GM12878 (cell line): ENCODE results near the gene UBR2. TPM values are rescaled to one million over a fixed set of nuclear protein-coding genes. Genes with fewer than 3 reads are reported as not detected.

Experiments
- ATAC-seq: fragments of 200-7000 bp; cut with Tn5 transposase; 3 replicates; pipeline ENCODE4 v1.9.1; 2020; ENCODE audit warnings: mild to moderate bottlenecking, moderate library complexity
- BruUV-seq: library from RNA; stranded (reverse); fragments of 400-500 nt; replicated peaks from 2 replicates; lab custom pipeline; 2021; lab: Mats Ljungman, UMichigan
- CTCF ChIA-PET: fragments of 300-600 bp; sonication (Branson Sonifier 250); formaldehyde crosslinking; extraction: SDS; loops from one replicate; lab custom pipeline; 2021; ENCODE audit warnings: inconsistent platforms; lab: Yijun Ruan, JAX
- POLR2A ChIA-PET: fragments of 350-600 bp; formaldehyde crosslinking; extraction: SDS; loops from one replicate; lab custom pipeline; 2021; ENCODE audit warnings: inconsistent platforms; lab: Charles Lee
- RAD21 ChIA-PET: fragments of 300-600 bp; sonication (Branson Sonifier 250); formaldehyde crosslinking; loops from one replicate; lab custom pipeline; 2023; ENCODE audit warnings: antibody characterized with exemption; ENCODE audit not compliant: unreplicated experiment; lab: Charles Lee
- SMC1A ChIA-PET: fragments of 300-600 bp; sonication (Branson Sonifier 250); formaldehyde crosslinking; loops from one replicate; lab custom pipeline; 2023; ENCODE audit not compliant: unreplicated experiment, uncharacterized antibody; lab: Charles Lee
- DNase-seq: peaks from one replicate; pipeline ENCODE4 v3.0.0-alpha.2; 2011; ENCODE audit warnings: low read depth, low spot score
- FAIRE-seq: peaks from 3 replicates; lab custom pipeline; 2011; peaks lifted over from hg19 to GRCh38; lab: Jason Lieb, UNC
- H2AFZ ChIP-seq: 2 replicates; pipeline ENCODE4 v1.6.0; 2011; ENCODE audit warnings: low read depth, low read length, control low read depth; ENCODE audit not compliant: control insufficient read depth
- H3K27ac ChIP-seq: 2 replicates; pipeline ENCODE4 v1.5.1; 2011; ENCODE audit warnings: control low read depth; ENCODE audit not compliant: control insufficient read depth, insufficient read depth
- H3K27me3 ChIP-seq, 2 experiments: replicated peaks in 1 of 2; 2 replicates each; pipeline versions ENCODE4 v1.6.0 to v1.6.1; 2011; ENCODE audit warnings: low read length in 1 of 2; ENCODE audit not compliant: control insufficient read depth in 2 of 2, insufficient read depth in 2 of 2
- H3K36me3 ChIP-seq, 2 experiments: 2 replicates each; pipeline ENCODE4 v1.5.1; 2011; ENCODE audit warnings: low read length in 1 of 2; ENCODE audit not compliant: control insufficient read depth in 2 of 2, insufficient read depth in 2 of 2
- H3K4me1 ChIP-seq: 2 replicates; pipeline ENCODE4 v1.6.1; 2011; ENCODE audit warnings: mild to moderate bottlenecking, low read length, moderate library complexity, mixed read lengths; ENCODE audit not compliant: control insufficient read depth, insufficient read depth
- H3K4me2 ChIP-seq: 2 replicates; pipeline ENCODE4 v1.6.0; 2011; ENCODE audit warnings: control low read depth; ENCODE audit not compliant: control insufficient read depth, insufficient read depth
- H3K4me3 ChIP-seq: fragments of 200-600 bp; sonication (generic); 2 replicates; pipeline ENCODE4 v1.5.1; 2016
- H3K79me2 ChIP-seq: 2 replicates; pipeline ENCODE4 v1.6.0; 2011; ENCODE audit warnings: low read length; ENCODE audit not compliant: control insufficient read depth, insufficient read depth
- H3K9ac ChIP-seq: 2 replicates; pipeline ENCODE4 v1.8.0; 2011; ENCODE audit warnings: low read length, control low read depth, mixed read lengths; ENCODE audit not compliant: control insufficient read depth, insufficient read depth
- H3K9me3 ChIP-seq: replicated peaks from 3 replicates; pipeline ENCODE4 v1.5.1; 2011; ENCODE audit warnings: mild to moderate bottlenecking, low read length; ENCODE audit not compliant: control insufficient read depth, insufficient read depth
- H4K20me1 ChIP-seq: 2 replicates; pipeline ENCODE4 v1.6.0; 2011; ENCODE audit not compliant: control insufficient read depth, insufficient read depth
- BACH1 ChIP-seq: fragments of 450-650 bp; IDR thresholded peaks from 2 replicates; pipeline ENCODE4 v1.6.1; 2017; ENCODE audit warnings: mild to moderate bottlenecking, borderline replicate concordance
- BMI1 ChIP-seq: fragments of 450-650 bp; IDR thresholded peaks from 2 replicates; pipeline ENCODE4 v1.6.1; 2016; ENCODE audit warnings: mild to moderate bottlenecking, moderate library complexity, borderline replicate concordance
- DPF2 ChIP-seq: fragments of 450-650 bp; IDR thresholded peaks from 2 replicates; pipeline ENCODE4 v1.6.1; 2017; ENCODE audit warnings: mild to moderate bottlenecking
- KDM1A ChIP-seq: fragments of 200-600 bp; sonication (generic); IDR thresholded peaks from 2 replicates; pipeline ENCODE4 v1.6.1; 2016; ENCODE audit warnings: borderline replicate concordance
- NRF1 ChIP-seq: conservative IDR thresholded peaks from 2 replicates; pipeline ENCODE4 v1.6.1; 2011; ENCODE audit warnings: mild to moderate bottlenecking, low read depth, low read length, improper control_type of control experiment
- POU2F2 ChIP-seq: IDR thresholded peaks from 3 replicates; pipeline ENCODE4 v1.6.1; 2011; ENCODE audit warnings: low read depth, mild to moderate bottlenecking, low read length, borderline replicate concordance
- SPI1 ChIP-seq: IDR thresholded peaks from 2 replicates; pipeline ENCODE4 v1.6.1; 2011; ENCODE audit warnings: low read depth, mild to moderate bottlenecking, low read length, moderate library complexity, borderline replicate concordance; ENCODE audit not compliant: insufficient read depth
- STAT3 ChIP-seq: IDR thresholded peaks from 2 replicates; pipeline ENCODE4 v1.6.1; 2011; ENCODE audit warnings: low read depth, low read length, improper control_type of control experiment
- ZBED1 ChIP-seq: IDR thresholded peaks from 2 replicates; pipeline ENCODE4 v1.6.1; 2016; ENCODE audit warnings: borderline replicate concordance
- ZNF274 ChIP-seq: IDR thresholded peaks from one replicate; pipeline ENCODE4 v1.8.0; 2011; ENCODE audit not compliant: insufficient read length, insufficient read depth
- ZZZ3 ChIP-seq: IDR thresholded peaks from 2 replicates; pipeline ENCODE4 v1.6.1; 2011; ENCODE audit warnings: low read depth; ENCODE audit not compliant: control insufficient read depth, insufficient read length
- WGBS: methylation state at CpG from one replicate; pipeline ENCODE4 v1.1.6; 2016; ENCODE audit warnings: low lambda C conversion rate; ENCODE audit not compliant: insufficient replicate concordance, insufficient coverage; ENCODE audit errors: missing lambda C conversion rate; 5-methylcytosine and 5-hydroxymethylcytosine counted together
- in situ Hi-C: fragments of 300-500 bp; cut with MboI; formaldehyde crosslinking; loops from 9 replicates; pipeline ENCODE4 v1.14.3; 2018; ENCODE audit warnings: mixed read lengths
- intact Hi-C: fragments of 100-400 bp; cut with micrococcal nuclease; formaldehyde crosslinking; loops from one replicate; pipeline ENCODE4 v1.14.2; 2022; ENCODE audit not compliant: unreplicated experiment
- polyA plus RNA-seq, 11 experiments: library from polyadenylated mRNA; depleted of rRNA in 4 of 11; unstranded in 6 of 11; stranded (reverse) in 5 of 11; fragments of >200 nt; fragmentation: Nextera tagmentation in 4 of 11; fragmentation: Illumina TruSeq in 1 of 11; extraction: Ambion mirVana in 4 of 11; extraction: Trizol in 1 of 11; gene quantifications; 1 replicate in 1 of 11; 2 replicates in 10 of 11; pipeline versions ENCODE4 v1.2.1 to v1.2.3, GENCODE V29; 2011 to 2016; ENCODE audit warnings: inconsistent platforms in 2 of 11, missing spikeins in 2 of 11, low read depth in 1 of 11
- total RNA-seq, 4 experiments: library from RNA; depleted of rRNA in 3 of 4; stranded (reverse); fragments of >200 nt in 3 of 4; fragmentation: Illumina TruSeq in 1 of 4; extraction: Trizol in 1 of 4; gene quantifications; 2 replicates each; pipeline versions ENCODE4 v1.2.1 to v1.2.3, GENCODE V29; 2013 to 2021
- TF ChIP-seq, protein P1 (sequence below): fragments of 450-650 bp; IDR thresholded peaks from 2 replicates; pipeline ENCODE4 v1.6.1; 2018; ENCODE audit warnings: borderline replicate concordance, mild to moderate bottlenecking; ENCODE audit not compliant: partially characterized antibody
- TF ChIP-seq, protein P2 (sequence below): IDR thresholded peaks from 2 replicates; pipeline ENCODE4 v1.6.1; 2012; ENCODE audit warnings: mild to moderate bottlenecking, low read depth, low read length

The UBR2 gene
- total and polyA plus RNA-seq, 10 of the 15 experiments (the other 5 are each of a cell fraction or from before 2014, with no cell fraction given), result 2.3 to 18.4 (median 9.6) TPM

DNA sequence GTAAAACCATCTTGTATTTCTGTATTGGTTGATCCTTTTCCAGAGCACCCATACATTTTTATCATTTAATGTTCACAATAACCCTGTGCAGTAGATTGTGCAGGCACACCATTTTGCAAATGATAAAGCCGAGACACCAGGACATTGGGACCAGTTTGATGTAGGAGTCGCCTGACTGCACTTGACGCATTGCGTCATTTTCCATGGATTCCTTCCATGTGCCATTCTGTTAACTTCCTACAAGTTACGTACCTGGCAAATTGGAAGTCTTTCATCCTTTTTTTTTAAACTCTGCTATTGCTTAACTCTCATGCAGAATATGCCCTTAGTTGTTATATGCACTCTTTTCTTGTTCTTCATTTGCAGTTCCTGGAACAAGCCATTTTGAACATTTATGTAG, 115.5 kb downstream of the UBR2 start (continued):
- TF ChIP-seq, protein P1, sequence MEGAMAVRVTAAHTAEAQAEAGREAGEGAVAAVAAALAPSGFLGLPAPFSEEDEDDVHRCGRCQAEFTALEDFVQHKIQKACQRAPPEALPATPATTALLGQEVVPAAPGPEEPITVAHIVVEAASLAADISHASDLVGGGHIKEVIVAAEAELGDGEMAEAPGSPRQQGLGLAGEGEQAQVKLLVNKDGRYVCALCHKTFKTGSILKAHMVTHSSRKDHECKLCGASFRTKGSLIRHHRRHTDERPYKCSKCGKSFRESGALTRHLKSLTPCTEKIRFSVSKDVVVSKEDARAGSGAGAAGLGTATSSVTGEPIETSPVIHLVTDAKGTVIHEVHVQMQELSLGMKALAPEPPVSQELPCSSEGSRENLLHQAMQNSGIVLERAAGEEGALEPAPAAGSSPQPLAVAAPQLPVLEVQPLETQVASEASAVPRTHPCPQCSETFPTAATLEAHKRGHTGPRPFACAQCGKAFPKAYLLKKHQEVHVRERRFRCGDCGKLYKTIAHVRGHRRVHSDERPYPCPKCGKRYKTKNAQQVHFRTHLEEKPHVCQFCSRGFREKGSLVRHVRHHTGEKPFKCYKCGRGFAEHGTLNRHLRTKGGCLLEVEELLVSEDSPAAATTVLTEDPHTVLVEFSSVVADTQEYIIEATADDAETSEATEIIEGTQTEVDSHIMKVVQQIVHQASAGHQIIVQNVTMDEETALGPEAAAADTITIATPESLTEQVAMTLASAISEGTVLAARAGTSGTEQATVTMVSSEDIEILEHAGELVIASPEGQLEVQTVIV, result no peak
- TF ChIP-seq, protein P2, sequence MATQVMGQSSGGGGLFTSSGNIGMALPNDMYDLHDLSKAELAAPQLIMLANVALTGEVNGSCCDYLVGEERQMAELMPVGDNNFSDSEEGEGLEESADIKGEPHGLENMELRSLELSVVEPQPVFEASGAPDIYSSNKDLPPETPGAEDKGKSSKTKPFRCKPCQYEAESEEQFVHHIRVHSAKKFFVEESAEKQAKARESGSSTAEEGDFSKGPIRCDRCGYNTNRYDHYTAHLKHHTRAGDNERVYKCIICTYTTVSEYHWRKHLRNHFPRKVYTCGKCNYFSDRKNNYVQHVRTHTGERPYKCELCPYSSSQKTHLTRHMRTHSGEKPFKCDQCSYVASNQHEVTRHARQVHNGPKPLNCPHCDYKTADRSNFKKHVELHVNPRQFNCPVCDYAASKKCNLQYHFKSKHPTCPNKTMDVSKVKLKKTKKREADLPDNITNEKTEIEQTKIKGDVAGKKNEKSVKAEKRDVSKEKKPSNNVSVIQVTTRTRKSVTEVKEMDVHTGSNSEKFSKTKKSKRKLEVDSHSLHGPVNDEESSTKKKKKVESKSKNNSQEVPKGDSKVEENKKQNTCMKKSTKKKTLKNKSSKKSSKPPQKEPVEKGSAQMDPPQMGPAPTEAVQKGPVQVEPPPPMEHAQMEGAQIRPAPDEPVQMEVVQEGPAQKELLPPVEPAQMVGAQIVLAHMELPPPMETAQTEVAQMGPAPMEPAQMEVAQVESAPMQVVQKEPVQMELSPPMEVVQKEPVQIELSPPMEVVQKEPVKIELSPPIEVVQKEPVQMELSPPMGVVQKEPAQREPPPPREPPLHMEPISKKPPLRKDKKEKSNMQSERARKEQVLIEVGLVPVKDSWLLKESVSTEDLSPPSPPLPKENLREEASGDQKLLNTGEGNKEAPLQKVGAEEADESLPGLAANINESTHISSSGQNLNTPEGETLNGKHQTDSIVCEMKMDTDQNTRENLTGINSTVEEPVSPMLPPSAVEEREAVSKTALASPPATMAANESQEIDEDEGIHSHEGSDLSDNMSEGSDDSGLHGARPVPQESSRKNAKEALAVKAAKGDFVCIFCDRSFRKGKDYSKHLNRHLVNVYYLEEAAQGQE, result no peak
- no peak for TF ChIP-seq KDM1A

- DNase-seq (no peak), ATAC-seq (no peak), FAIRE-seq (no peak)
- peaks cover 6 to 22% of the 10 kb centered on the region in 2 experiments; a peak in 3 of 4 replicates for H3K36me3 ChIP-seq
- H3K27ac ChIP-seq, result no peak overlapping the region
- RAD21 ChIA-PET, result interaction anchor here (0.5 kb wide), 1 partner anchor 63 kb away, joined by 3 read pairs; no protein-coding TSS in a partner anchor
- intact Hi-C loops, result no loop called here
- no peak overlapping the region for H3K9ac ChIP-seq
- H2AFZ ChIP-seq, result no peak overlapping the region
- no TSS peak for BruUV-seq
- no peak overlapping the region for H3K4me3 ChIP-seq
- H3K9me3 ChIP-seq, result no peaks in the 10 kb centered on the region
- no peaks in the 10 kb centered on the region for H3K4me1 ChIP-seq
- CTCF ChIA-PET, result interaction anchor here (1.3 kb wide), 2 partner anchors 13 to 18 kb away, joined by 3 read pairs; no protein-coding TSS in a partner anchor
- H4K20me1 ChIP-seq, result no peaks in the 10 kb centered on the region
- POLR2A ChIA-PET, result interaction anchor here (0.5 to 0.9 kb wide), 3 partner anchors 9 to 1006 kb away, joined by 3 to 4 read pairs (median 3); no protein-coding TSS in a partner anchor
- no peaks in the 10 kb centered on the region for H3K79me2 ChIP-seq
- in situ Hi-C loops, result no loop called here
- H3K27me3 ChIP-seq, result no peaks in the 10 kb centered on the region
- WGBS, result 100% methylated on average over 3 of the region's 3 CpGs
- TF ChIP-seq POU2F2 (no peak), ZZZ3 (no peak), STAT3 (no peak), BMI1 (no peak), NRF1 (no peak), ZBED1 (no peak), BACH1 (no peak), DPF2 (no peak), ZNF274 (no peak), SPI1 (no peak), KDM1A (no peak)
- H3K4me2 ChIP-seq, result no peak overlapping the region
- SMC1A ChIA-PET, result interaction anchor here (0.7 to 1.3 kb wide), 3 partner anchors 38 to 456 kb away, joined by 3 to 6 read pairs (median 3); no protein-coding TSS in a partner anchor
Observed at GRCh38 chr6:42688281-42688680, 124.5 kb downstream of the UBR2 start.
